K562 (cell line): ENCODE measurements around the gene JPH2. TPM values are rescaled to one million over a fixed set of nuclear protein-coding genes. Genes with fewer than 3 reads are reported as not detected.

Experiments
- ATAC-seq: fragments of 200-7000 bp; cut with Tn5 transposase; 3 replicates; pipeline ENCODE4 v1.9.1; 2020; ENCODE audit warnings: moderate library complexity
- BruUV-seq: library from RNA; stranded (reverse); fragments of 400-500 nt; replicated peaks from 2 replicates; lab custom pipeline; 2021; lab: Mats Ljungman, UMichigan
- CTCF ChIA-PET: fragments of 300-600 bp; formaldehyde crosslinking; extraction: SDS; loops from one replicate; lab custom pipeline; 2021; ENCODE audit warnings: low intra/inter-chr PET ratio; lab: Yijun Ruan, JAX
- POLR2A ChIA-PET: fragments of 300-600, 350-650 bp; sonication (Branson Sonifier 250); formaldehyde crosslinking; extraction: SDS; loops from one replicate; lab custom pipeline; 2021; ENCODE audit warnings: antibody characterized with exemption, inconsistent platforms; lab: Yijun Ruan, JAX
- DNase-seq, 4 experiments: peaks; one replicate each; pipeline versions ENCODE4 v3.0.0 to v3.0.0-alpha.2; 2011 to 2018; ENCODE audit warnings: low spot score in 3 of 4, mixed read lengths in 3 of 4; ENCODE audit errors: extremely low read depth in 1 of 4
- FAIRE-seq: peaks from 2 replicates; lab custom pipeline; 2011; peaks lifted over from hg19 to GRCh38; lab: Jason Lieb, UNC
- H2AFZ ChIP-seq: 2 replicates; pipeline ENCODE4 v1.6.0; 2011; ENCODE audit warnings: low read depth, low read length, control low read depth, inconsistent platforms
- H3K27ac ChIP-seq: fragments of 200-600 bp; 3 replicates; pipeline ENCODE4 v1.8.0; 2011; ENCODE audit warnings: low read depth, mild to moderate bottlenecking, control low read depth, inconsistent platforms, low read length, moderate library complexity, mixed read lengths; ENCODE audit errors: extremely low read depth
- H3K27me3 ChIP-seq, 2 experiments: fragments of 300-600 bp in 1 of 2; 2 replicates in 1 of 2; 3 replicates in 1 of 2; pipeline versions ENCODE4 v1.6.0 to v1.8.0; 2011; ENCODE audit warnings: inconsistent platforms in 2 of 2, low read length in 2 of 2, mild to moderate bottlenecking in 1 of 2, mixed read lengths in 1 of 2, moderate library complexity in 1 of 2; ENCODE audit not compliant: control insufficient read depth in 2 of 2, insufficient read depth in 2 of 2
- H3K36me3 ChIP-seq: fragments of 300-600 bp; 3 replicates; pipeline ENCODE4 v1.8.0; 2011; ENCODE audit warnings: mild to moderate bottlenecking, low read length, inconsistent platforms; ENCODE audit not compliant: control insufficient read depth, insufficient read depth
- H3K4me1 ChIP-seq, 2 experiments: fragments of 200-600 bp in 1 of 2; replicated peaks in 1 of 2; 2 replicates in 1 of 2; 3 replicates in 1 of 2; pipeline versions ENCODE4 v1.5.1 to v1.8.0; 2011; ENCODE audit warnings: inconsistent platforms in 2 of 2, low read length in 2 of 2, mild to moderate bottlenecking in 1 of 2, mixed read lengths in 1 of 2, moderate library complexity in 1 of 2; ENCODE audit not compliant: control insufficient read depth in 2 of 2, insufficient read depth in 2 of 2
- H3K4me2 ChIP-seq: 2 replicates; pipeline ENCODE4 v1.6.1; 2011; ENCODE audit warnings: low read length, control low read depth, inconsistent platforms, mixed read lengths; ENCODE audit not compliant: insufficient read depth
- H3K4me3 ChIP-seq: fragments of 200-600 bp; sonication (generic), shearing (Covaris generic); 2 replicates; pipeline ENCODE4 v1.5.1; 2016; ENCODE audit warnings: control low read depth, inconsistent platforms
- H3K79me2 ChIP-seq: fragments of 200-600 bp; 3 replicates; pipeline ENCODE4 v1.8.0; 2011; ENCODE audit warnings: low read length, inconsistent platforms; ENCODE audit not compliant: control insufficient read depth, insufficient read depth
- H3K9ac ChIP-seq, 2 experiments: 2 replicates each; pipeline versions ENCODE4 v1.6.0 to v1.6.1; 2011; ENCODE audit warnings: low read depth in 2 of 2, low read length in 2 of 2, control low read depth in 1 of 2, inconsistent platforms in 1 of 2, mild to moderate bottlenecking in 1 of 2, mixed read lengths in 1 of 2; ENCODE audit not compliant: insufficient read depth in 1 of 2
- H3K9me1 ChIP-seq: one replicate; pipeline ENCODE4 v1.6.0; 2011; ENCODE audit warnings: inconsistent platforms, mild to moderate bottlenecking, low read length, moderate library complexity; ENCODE audit not compliant: control insufficient read depth, insufficient read depth
- H3K9me3 ChIP-seq: replicated peaks from 2 replicates; pipeline ENCODE4 v1.5.1; 2011; ENCODE audit warnings: low read depth, low read length, inconsistent platforms; ENCODE audit not compliant: control insufficient read depth, insufficient read depth
- H4K20me1 ChIP-seq: replicated peaks from 2 replicates; pipeline ENCODE4 v1.6.1; 2011; ENCODE audit warnings: low read length, inconsistent platforms, mixed read lengths; ENCODE audit not compliant: control insufficient read depth, insufficient read depth
- FOXO4 ChIP-seq: fragments of 450-650 bp; formaldehyde crosslinking; IDR thresholded peaks from 2 replicates; pipeline ENCODE4 v1.4.0; 2020; ENCODE audit warnings: mild to moderate bottlenecking, moderate library complexity
- SAFB2 ChIP-seq: fragments of 200-400 bp; formaldehyde crosslinking; IDR thresholded peaks from 2 replicates; pipeline ENCODE4 v1.6.1; 2018; ENCODE audit warnings: borderline replicate concordance, low read length, low read depth, moderate library complexity; ENCODE audit not compliant: severe bottlenecking
- SIRT6 ChIP-seq: IDR thresholded peaks from one replicate; pipeline ENCODE4 v1.6.1; 2012; ENCODE audit warnings: low read depth, mild to moderate bottlenecking, control low read depth, inconsistent platforms, low read length, moderate library complexity
- WGBS: fragments of 100-300 bp; shearing (Covaris generic); methylation state at CpG from one replicate; pipeline ENCODE4 v1.1.6; 2016; ENCODE audit warnings: low coverage, mixed read lengths; ENCODE audit not compliant: insufficient coverage; ENCODE audit errors: missing lambda C conversion rate; 5-methylcytosine and 5-hydroxymethylcytosine counted together
- in situ Hi-C: fragments of 300-500 bp; cut with MboI; formaldehyde crosslinking; loops from 4 replicates; pipeline ENCODE4 v1.15.0; 2018; ENCODE audit warnings: inconsistent platforms, mixed read lengths
- intact Hi-C: fragments of 100-400 bp; cut with micrococcal nuclease; formaldehyde crosslinking; loops from 2 replicates; pipeline ENCODE4 v1.14.2; 2022
- polyA plus RNA-seq, 8 experiments: library from polyadenylated mRNA; depleted of rRNA in 4 of 8; stranded (reverse) in 5 of 8; unstranded in 3 of 8; fragments of >200 nt; fragmentation: Nextera tagmentation in 2 of 8; fragmentation: Illumina TruSeq in 1 of 8; extraction: Ambion mirVana in 2 of 8; extraction: Trizol in 1 of 8; gene quantifications; 2 replicates each; pipeline versions ENCODE4 v1.2.1 to v1.2.3, GENCODE V29; 2011 to 2014; ENCODE audit warnings: inconsistent platforms in 1 of 8, missing spikeins in 1 of 8
- total RNA-seq, 7 experiments: library from RNA; depleted of rRNA in 6 of 7; stranded (reverse); fragments of >200 nt in 6 of 7; fragmentation: Illumina TruSeq in 2 of 7; extraction: Trizol in 2 of 7; gene quantifications; 2 replicates each; pipeline versions ENCODE4 v1.2.1 to v1.2.3, GENCODE V29; 2011 to 2021; ENCODE audit warnings: low replicate concordance in 1 of 7

Gene JPH2
- total and polyA plus RNA-seq, 9 of the 15 experiments (the other 6 are each of a cell fraction or from before 2014, with no cell fraction given): not detected

GRCh38 chr20:44176833-44177534 is 10.0 kb downstream of the JPH2 start:
- intact Hi-C loops: no loop called here
- BruUV-seq: no TSS peak
- Histone ChIP-seq H3K4me2 (no peak overlapping the region), H2AFZ (no peak overlapping the region), H3K4me1 (no peaks in the 10 kb centered on the region), H3K4me3 (no peak overlapping the region), H3K36me3 (no peaks in the 10 kb centered on the region), H3K9ac (no peak overlapping the region), H3K9me3 (no peaks in the 10 kb centered on the region), H3K27me3 (peaks cover 29 to 45% of the 10 kb centered on the region in 2 experiments), H4K20me1 (no peaks in the 10 kb centered on the region), H3K27ac (no peak overlapping the region), H3K79me2 (no peaks in the 10 kb centered on the region), H3K9me1 (no peaks in the 10 kb centered on the region)
- POLR2A ChIA-PET: interaction anchor here (1.6 kb wide), 1 partner anchor 13 kb away, joined by 7 read pairs; no protein-coding TSS in a partner anchor
- FAIRE-seq: no peak
- ATAC-seq: no peak
- WGBS: 0% methylated on average over 12 of the region's 14 CpGs
- no peak for DNase-seq
- TF ChIP-seq FOXO4 (CRISPR knock-in tag) (no peak), SIRT6 (no peak), SAFB2 (no peak)
- in situ Hi-C loops: no loop called here
- CTCF ChIA-PET: no interaction called here
